Measurements from ENCODE around the gene CALML6.
A peak's percentile ranks its signal among the peaks of the same experiment; 100 is the strongest.

CALML6 gene

DNA sequence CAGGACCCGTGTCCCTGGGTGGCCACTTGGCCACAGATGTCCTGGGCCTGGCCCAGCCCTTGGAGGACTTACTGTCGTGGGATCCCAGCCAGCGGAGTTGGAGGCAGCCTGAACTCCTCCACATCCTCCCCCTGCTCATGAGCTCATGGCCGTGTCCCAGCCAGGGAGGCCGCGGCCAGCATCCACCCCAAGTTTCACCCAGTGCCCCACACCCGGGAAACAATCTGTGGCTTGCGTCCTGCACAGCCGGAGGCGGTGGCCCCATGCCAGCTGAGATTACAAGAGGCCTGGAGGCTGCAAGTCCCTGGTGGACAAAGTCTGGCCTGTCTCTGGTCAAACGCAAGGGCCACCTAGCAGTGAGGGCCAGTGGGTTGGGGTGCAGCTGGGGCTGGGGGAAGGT, 31.5 kb downstream of the CALML6 start:
- DNase-seq = no peak

DNA sequence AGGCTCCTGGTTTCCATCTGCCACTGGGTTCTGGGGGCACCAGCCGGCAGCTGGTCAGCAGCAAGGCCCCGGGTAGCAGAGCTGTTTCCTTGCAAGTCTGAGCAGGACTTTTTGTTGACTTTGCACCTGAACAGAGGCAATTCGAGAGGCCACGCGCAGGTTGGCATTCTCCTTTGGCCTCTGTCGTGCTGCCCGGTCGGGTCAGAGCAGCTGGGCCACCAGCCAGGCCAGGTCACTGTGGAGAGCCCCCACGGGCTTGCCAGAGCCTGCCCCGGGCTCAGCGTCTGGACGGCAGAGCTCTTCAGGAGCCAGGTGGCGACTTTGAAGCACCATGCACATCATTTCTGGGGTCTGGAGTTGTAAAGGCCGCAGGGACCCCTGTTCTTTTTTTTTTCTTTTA, 32.4 kb downstream of the CALML6 start:
- DNase-seq = no peak

DNA sequence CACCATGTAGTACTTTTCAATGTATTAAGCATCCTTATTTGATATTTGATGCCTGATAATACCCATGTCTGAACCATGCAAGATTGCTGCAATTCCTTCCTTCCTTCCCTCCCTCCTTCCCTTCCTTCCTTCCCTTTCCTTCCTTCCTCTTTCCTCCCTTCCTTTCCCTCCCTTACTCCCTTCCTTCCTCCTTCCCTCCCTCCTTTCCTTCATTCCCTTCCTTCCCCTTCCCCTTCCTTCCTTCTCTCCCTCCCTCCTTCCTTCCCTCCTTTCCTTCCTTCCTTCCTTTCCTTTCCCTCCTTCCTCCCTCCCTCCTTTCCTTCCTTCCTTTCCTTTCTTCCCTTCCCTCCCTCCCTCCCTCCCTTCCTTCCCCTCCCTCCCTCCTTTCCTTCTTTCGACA, 33.7 kb downstream of the CALML6 start:
- no peak for DNase-seq

DNA sequence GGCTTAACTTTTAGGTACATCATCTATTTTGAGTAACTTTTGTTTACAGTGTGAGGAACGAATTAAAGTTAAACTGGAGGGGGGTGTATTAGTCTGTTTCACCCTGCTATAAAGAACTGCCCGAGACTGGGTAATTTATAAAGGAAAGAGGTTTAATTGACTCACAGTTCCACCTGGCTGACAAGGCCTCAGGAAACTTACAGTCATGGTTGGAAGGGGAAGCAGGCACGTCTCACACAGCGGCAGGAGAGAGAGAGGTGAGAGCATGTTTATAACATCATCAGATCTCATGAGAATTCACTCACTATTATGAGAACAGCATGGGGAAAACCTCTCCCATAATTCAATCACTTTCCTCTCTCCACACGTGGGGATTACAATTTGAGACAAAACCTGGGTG, 35.9 kb downstream of the CALML6 start:
- DNase-seq = no peak

DNA sequence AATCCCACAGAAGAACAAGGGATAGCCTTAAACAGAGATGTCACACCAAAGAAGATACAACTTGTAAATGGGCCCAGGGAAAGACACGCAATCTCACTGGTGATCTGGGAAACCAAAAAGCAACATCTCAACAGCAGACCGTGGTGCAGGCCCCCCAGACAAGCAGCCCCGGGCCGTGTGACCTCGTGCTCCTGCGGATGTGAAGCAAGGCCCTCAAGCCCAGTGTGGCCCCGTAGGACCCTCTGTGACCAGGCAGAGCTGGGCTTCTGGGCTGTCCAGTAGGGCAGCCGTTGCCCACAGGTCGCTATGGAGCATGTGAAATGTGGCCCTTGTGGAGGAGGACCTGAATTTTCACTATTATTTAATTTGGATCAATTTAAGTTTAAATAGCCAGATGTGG, 39.0 kb downstream of the CALML6 start:
- no peak for DNase-seq

DNA sequence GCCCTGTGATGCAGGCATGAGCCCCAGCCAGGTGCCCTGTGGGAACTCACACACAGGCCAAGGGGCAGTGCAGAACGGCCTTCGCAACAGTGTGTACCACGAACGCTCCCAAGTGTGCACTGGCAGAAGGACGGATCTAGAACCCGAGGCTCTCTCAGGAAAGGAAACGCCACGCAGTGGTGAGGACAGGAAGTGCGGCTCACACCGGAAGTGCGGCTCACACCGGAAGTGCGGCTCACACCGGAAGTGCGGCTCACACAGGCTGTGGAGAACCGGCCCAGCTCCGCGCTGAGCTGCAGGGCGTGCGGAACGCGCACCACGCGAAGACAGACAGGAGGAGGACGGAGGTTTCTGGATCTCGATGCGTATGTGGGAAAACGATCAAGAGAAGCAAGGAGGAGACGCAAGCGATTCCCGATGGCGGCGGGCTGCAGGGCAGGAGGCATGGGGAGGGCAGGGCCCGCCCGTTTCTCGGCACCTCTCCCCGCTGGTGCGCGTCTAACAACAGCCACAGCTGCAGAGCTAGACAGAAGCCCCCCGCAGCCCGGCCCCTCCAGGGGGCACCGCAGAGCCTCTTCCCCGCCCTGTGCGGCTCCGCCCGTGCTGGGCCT, 39.9 kb downstream of the CALML6 start:
- DNase-seq = no peak

DNA sequence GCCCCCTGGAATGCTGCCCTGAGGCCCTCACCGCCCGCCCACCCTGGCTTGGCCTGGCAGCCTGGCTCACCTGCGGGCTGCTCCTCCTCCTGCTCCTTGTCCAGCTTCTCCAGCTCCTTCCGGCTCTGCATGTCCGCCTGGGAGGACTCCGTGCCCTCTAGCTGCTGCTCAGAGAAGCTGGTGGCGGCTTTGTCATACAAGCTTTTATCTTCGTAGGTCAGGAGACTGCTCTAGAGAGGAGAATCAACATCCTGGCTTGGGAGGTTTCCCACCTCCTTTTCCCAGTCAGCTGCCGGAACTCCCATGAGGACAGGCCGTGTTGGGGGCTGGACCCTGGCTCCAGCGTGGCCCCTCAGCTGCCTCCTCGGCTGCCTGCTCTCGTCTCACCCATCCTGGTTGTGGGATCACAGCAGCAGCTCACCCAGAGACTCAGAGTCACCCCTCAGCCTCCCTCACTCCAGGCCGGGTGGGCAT, 40.6 kb downstream of the CALML6 start:
- DNase-seq = no peak

DNA sequence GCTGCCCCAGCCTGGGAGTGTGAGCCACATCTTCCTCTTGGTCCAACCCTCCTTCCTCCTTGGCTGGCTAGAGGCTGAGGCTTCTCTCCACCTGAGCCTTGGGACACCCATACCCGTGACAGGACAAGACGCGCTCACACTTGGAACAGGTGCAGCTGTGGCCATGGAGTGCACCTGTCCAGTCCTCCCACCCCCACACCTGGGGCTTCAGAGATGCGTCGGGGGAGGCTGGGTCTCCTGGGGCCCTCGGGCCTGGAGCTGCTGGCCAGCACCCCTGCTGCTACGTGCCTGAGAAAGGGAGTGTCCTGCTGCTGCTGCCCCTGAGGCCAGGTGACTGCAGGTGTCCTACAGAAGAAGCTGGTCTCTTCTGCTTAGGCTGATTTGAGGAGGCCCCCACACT, 41.0 kb downstream of the CALML6 start:
- no peak for DNase-seq

DNA sequence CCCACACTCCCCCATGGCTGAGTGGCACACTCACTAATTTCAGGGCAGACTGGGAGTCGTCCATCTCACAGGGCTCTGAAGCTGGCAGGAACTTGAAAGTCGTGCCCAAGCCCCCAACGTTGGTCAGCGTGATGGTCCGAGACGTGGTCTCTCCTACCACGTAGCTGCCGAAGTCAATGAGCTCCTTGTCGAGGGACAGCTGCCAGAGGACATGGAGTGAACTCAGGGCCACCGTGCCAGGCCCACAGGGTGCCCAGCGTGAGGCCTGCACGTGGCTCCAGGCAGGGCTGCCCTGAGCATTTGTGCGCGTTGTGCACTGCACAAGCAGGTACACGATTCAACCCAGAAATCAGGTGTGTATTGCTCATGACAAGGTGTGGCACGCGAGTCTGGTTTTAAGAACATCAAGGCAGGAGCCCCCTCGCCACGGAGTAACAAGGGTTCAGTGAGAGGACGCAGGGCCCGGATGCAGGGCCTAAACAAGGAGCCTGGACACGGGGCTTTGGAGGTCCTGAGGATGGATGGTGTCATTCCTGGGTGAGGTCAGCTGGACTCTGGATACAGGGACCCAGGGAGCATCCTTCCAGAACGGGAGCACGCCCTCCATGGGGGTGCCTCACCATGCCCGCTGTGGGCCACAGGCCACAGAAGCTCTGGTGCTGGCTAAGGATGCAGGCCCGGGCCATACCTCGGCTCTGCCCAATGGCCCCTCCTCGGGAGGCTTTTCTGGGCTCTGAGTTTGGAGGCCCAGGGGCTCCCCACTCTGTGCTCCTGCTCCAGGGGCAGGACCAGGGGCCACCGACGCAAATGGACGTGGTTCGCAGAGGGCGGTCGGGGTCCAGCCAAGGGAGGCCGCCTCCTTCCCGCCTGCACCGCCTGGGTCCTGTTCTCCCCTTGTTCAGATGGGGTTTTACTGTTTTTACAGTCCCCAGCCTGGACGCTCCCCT, 41.8 kb downstream of the CALML6 start:
- no peak for DNase-seq

DNA sequence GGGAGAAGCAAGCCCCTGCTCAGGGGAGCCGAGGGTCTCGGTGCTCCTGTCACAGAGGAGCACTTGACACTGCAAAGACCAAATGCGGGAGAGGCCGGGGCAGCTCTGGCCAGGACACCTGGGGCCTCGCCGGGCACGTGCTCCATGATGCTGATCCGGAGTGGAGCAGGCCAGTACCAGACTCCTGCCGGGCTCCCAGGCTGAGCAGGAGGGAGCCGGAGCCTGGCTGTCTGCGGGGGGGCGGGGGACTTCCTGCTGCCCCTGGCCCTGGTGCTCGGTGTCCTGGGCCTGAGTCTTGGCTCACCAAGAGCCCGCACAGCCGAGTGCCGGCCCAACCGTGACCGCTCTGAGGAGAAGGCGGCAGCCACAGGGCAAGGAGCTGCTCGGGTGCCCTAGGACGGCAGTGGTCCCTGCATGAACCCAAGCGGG, 42.5 kb downstream of the CALML6 start:
- DNase-seq = no peak

DNA sequence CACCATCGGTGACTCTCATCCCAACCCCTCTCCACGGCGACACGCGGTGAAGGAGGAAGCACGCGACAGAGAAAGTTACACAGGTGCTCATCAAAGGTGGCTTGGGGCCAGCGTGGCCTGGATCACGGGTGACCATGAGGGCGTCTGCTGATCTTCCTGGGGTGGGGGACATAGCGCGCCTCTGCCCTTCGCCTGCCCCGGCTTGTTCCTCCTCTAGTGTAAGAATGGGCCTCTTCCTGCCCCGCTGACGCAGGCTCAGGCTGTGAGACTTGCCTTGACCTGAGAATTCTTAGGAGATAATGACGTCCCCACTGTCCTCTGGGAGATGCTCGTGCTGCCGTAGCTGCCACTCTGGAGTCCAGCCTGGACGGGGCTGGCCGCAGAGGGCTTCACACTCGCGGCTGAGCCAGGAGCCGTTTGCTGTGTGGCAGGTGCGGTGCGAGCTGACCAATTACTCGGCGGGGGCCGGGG, 43.0 kb downstream of the CALML6 start:
- DNase-seq = no peak

DNA sequence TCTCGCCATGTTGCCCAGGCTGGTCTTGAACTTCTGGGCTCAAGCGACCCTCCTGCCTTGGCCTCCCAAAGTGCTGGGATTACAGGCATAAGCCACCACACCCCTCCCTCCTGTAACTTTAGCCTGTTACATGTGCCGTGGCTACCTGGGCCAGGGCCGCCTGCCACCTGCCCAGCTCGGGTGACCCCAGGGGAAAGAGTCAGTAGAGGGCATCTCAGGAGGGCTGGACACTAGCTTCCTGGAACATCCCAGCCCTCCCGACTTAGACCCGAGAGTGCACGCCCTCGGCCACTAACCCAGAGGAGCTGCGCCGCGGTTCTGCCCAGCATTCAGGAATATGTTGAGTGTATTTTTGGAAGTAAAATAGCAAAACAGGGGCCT, 44.4 kb downstream of the CALML6 start:
- no peak for DNase-seq

DNA sequence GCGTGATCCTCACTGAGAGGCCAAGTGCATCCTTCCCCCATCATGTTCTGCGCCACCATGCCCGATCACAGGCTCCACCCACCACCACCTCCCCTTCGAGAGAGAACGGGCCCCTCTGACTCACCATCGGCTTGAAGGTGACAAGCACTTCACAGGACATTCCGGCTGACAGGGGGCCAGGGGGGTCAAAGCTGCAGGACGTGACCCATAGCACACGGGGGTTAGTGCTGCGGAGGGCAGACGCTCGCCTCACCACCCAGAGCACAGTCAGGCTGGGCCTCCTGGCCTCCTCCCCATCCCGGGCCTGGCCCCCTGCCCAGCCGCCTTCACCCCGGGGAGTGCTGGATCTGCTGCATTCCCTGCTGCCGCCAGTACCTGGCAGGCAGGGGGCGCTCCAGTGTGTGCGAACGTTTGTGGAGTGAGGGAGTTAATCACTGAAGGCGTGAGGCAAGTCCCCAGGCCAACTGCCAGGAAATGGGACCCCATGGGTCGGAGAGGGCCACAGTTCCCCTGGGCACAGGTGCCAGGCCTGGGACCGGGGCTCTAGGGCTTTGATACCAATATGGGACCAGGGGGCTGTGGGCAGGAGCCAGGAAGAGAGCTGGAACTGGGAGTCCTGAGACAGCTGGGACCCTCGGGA, 44.9 kb downstream of the CALML6 start:
- peak; percentile 81 for DNase-seq

DNA sequence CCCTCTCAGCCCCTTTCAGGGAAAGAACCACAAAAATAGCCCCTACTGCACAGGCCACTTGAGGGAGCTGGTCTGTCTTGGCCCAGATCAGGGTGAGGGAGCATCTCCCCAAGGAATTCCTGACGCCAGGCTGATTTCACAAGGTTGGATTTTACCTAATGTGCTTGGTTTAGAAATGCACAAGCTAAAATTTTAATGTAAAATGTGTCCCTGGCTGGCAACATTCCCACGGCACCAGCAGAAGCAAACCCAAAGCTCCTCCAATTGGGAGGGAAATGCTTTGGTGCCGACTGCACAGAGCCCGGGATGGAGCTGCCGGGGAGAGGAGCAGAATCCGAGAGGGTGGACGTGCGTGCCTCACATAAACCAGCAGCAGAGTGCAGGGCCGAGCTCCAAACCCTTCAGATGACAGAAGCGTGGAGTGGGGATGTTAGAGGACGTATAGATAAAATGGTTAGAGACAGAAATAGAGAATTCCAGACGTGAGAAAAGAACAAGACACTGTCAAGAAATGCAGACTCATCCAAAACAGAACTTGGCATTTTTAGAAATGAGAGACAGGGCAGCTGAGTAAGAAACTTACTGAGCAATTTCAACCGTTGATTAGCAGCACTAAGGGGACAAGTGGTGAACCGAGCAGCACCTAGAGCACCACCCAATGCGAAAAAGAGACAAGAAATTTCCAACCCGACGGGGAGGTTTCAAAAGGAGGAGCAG, 45.6 kb downstream of the CALML6 start:
- no peak for DNase-seq

DNA sequence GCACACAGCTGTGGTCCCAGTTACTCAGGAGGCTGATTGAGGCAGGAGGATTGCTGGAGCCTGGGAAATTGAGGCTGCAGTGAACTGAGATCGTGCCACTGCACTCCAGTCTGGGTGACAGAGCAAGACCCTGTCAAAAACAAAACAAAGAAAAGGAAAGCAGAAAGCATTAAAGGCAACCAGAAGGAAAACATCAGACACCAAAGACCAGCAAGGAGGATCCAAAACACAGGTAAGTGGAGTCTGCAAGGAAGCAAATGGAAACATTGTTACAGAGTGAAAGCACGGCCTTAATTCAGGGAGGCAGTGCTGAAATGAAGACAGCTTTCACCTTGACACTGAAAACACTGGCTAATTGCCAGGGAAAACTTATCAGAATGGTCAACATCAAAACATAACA, 47.7 kb downstream of the CALML6 start:
- no peak for DNase-seq

DNA sequence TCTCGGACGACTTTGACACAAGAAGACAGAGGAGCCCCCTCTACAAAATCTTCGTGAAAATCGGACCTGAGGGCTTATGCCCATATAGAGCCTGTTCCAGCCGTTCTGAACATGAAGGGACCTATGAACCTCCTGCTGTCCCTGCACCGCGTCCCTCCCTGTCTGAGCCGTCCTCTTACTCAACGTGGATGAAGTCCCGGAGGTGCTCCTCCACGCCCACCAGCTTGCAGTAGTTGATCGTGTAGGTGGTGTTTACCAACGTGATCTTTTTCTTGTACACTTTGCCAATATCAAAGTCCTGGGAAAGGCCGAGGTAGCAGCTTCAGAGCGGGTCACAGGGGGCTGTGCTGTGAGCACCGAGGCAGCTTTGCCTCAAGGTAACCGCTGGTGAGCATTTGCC, 48.5 kb downstream of the CALML6 start:
- DNase-seq = no peak

DNA sequence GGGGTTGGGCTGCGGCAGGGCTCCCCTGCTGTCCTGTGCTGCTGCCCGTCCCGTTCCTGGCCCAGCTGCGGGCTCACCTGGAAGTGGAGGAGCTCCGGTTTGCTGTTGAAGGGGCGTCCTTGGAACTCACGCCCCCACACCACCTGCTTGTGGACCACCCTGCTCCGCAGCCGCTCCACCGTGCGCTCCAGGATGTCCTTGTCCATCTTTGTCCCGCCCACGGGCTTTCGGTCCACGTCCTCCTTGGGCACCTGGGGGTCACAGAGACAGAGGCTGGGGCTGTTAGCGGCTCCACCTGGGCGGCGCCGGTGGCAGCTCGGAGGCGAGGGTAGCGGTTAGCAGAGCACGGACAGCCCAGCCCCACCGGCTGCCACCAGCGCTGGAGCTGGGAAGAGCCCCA, 49.8 kb downstream of the CALML6 start:
- no peak for DNase-seq

DNA sequence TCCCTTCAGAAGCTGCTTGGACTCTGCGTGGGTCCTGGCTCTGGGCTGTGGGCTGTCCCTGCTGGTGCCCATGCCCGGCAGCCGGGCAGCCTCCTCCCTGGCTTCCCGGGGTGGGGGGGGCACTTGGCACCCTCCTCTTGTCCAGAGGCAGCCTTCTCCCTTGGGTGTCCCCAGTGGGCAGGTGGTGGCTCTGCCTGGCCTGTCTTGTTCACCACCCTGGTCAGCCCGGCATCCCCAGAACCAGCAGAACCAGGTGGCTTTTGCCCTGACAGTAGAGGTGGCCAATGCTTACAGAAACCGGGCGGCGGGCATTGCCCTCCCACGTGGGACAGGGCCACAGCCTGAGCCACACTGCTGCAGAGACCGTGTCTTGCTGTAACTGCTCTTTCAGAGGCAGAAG, 50.5 kb downstream of the CALML6 start:
- DNase-seq = no peak

DNA sequence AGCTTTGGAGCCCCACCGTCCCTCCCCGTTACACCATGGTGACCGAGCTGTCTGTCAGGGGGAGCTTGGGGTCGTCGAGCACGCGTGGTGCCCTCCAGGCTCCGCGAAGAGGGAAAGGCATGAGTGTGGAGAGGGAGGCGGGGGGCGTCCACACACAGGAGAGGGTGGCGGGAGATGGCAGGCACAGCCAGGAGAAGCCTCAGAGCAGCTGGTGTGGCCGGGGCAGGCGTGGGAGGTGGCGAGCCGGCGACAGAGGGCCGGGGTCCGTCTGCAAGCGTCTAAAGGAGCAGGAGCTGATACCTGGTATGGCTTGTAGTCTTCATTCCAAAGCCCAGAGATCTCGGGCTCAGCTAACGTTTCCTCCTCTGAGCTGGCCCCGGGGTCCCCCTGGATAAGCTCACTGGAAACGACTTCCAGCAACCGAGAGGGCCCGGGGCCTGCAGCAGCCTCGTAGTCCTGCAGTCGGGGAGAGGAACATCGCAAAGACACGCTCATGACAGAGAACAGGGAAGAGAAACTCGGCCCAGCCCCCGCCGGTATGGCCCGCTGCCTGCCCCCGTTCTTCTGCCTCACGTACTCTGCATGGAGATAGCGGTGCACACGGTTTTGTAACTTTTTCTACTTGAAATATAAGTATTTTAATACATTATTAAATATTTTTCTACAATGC, 51.1 kb downstream of the CALML6 start:
- no peak for DNase-seq

All from activated CD4-positive, alpha-beta T cell treated with anti-CD3 and anti-CD28 coated beads, Interleukin-2, Interleukin-6, amounts not matched to agents 100 ng/mL and 50 ng/mL, durations not matched to agents 16 hours and 8 hours (primary cell).